GM13976 (cell line): ENCODE measurements around the gene GRAMD2B.

Source experiments
- DNase-seq: peaks from one replicate; pipeline ENCODE4 v3.0.0; 2012; ENCODE audit warnings: low spot score
- in situ Hi-C: fragments of 300-500 bp; cut with MboI; formaldehyde crosslinking; loops from one replicate; pipeline ENCODE4 v1.12.0; 2022; ENCODE audit warnings: low sequenced_read_pairs, mixed read lengths, inconsistent platforms; ENCODE audit not compliant: unreplicated experiment
- TF ChIP-seq, protein P1 (sequence below): IDR thresholded peaks from 2 replicates; pipeline ENCODE4 v1.5.1; 2012; ENCODE audit warnings: borderline replicate concordance, mild to moderate bottlenecking; ENCODE audit not compliant: insufficient read depth; ENCODE audit errors: extremely low read depth, missing control alignments, control extremely low read depth

GRAMD2B gene

DNA sequence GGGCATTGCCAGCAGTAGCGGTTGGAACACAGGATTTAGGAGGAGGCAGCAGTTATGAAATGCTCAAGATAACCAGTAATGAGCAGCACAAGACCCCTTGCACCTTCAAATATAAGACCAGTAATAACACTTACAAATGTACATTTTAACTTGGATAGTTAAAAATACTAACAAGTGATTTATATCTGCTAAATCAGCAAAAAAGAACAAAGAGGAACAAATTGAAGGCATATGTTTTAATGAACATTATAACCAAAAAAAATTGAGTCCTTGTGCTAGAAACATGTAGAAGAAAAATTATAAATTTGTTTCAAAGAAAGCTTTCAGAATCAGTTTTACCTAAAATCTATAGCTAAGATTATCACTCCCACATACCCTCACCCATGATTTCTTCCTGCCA, 119.8 kb downstream of the GRAMD2B start:
- in situ Hi-C loops, result no loop called here
- TF ChIP-seq, protein P1, sequence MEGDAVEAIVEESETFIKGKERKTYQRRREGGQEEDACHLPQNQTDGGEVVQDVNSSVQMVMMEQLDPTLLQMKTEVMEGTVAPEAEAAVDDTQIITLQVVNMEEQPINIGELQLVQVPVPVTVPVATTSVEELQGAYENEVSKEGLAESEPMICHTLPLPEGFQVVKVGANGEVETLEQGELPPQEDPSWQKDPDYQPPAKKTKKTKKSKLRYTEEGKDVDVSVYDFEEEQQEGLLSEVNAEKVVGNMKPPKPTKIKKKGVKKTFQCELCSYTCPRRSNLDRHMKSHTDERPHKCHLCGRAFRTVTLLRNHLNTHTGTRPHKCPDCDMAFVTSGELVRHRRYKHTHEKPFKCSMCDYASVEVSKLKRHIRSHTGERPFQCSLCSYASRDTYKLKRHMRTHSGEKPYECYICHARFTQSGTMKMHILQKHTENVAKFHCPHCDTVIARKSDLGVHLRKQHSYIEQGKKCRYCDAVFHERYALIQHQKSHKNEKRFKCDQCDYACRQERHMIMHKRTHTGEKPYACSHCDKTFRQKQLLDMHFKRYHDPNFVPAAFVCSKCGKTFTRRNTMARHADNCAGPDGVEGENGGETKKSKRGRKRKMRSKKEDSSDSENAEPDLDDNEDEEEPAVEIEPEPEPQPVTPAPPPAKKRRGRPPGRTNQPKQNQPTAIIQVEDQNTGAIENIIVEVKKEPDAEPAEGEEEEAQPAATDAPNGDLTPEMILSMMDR, result no peak
- DNase-seq, result no peak

DNA sequence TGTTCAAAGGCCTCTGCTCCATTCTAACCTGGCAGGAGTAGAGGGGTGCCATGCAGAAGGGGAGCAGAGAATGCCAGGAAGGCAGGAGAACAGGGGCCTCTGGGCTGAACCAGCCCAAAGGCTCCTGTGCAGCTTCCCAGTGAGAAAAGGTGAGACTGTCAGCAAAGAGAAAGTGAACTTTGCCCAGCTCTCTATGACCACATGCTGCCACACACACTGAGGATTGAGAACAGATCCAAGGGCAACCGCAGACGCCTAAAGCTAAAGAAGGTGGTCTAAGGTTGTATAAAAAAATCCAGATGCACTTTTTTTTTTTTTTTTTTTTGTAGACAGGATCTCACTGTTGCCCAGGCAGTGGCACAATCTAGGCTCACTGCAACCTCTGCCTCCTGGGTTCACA, 120.5 kb downstream of the GRAMD2B start:
- no peak for DNase-seq
- TF ChIP-seq, protein P1, result no peak
- in situ Hi-C loops, result no loop called here
